Hepatocyte (in vitro differentiated cells): Measurements from ENCODE around the gene AK1.

Source experiments
- CTCF ChIP-seq: fragments of 200-600 bp; sonication (generic); IDR thresholded peaks from 2 replicates; pipeline ENCODE4 v1.5.1; 2016; ENCODE audit warnings: antibody characterized with exemption, mild to moderate bottlenecking; ENCODE audit not compliant: poor library complexity
- EZH2 ChIP-seq: fragments of 200-600 bp; sonication (generic); IDR thresholded peaks from 2 replicates; pipeline ENCODE4 v1.6.1; 2016; ENCODE audit warnings: antibody characterized with exemption, mild to moderate bottlenecking, borderline replicate concordance
- EZH2phosphoT487 ChIP-seq: fragments of 200-600 bp; sonication (generic); IDR thresholded peaks from one replicate; pipeline ENCODE4 v1.6.1; 2018; ENCODE audit warnings: antibody characterized with exemption, mild to moderate bottlenecking, low read depth, moderate library complexity; ENCODE audit not compliant: unreplicated experiment, severe bottlenecking

- TF ChIP-seq CTCF (no peak), EZH2 (no peak), EZH2phosphoT487 (no peak)
These were observed 4.2 kb downstream of the AK1 start for GRCh38 chr9:127873223-127873691.
